CD1c-positive myeloid dendritic cell (primary cell): ENCODE data around the gene GALNT17.

Experiments
- DNase-seq: peaks from one replicate; pipeline ENCODE4 v3.0.0-alpha.2; 2016; ENCODE audit errors: extremely low spot score

GALNT17 gene

GRCh38 chr7:71498381-71498780, 366.4 kb downstream of the GALNT17 start:
- no peak for DNase-seq

GRCh38 chr7:71504697-71505441, 372.9 kb downstream of the GALNT17 start:
- DNase-seq, result no peak

- DNase-seq, result no peak
These were observed 374.9 kb downstream of the GALNT17 start for GRCh38 chr7:71506822-71507221.

GRCh38 chr7:71507680-71508602, 376.0 kb downstream of the GALNT17 start:
- DNase-seq, result no peak

GRCh38 chr7:71509381-71509780, 377.4 kb downstream of the GALNT17 start:
- no peak for DNase-seq

GRCh38 chr7:71511361-71511807, 379.4 kb downstream of the GALNT17 start:
- no peak for DNase-seq

- DNase-seq, result no peak
These were observed 386.2 kb downstream of the GALNT17 start for GRCh38 chr7:71517940-71518699.

GRCh38 chr7:71518880-71519279, 386.9 kb downstream of the GALNT17 start:
- DNase-seq, result no peak

GRCh38 chr7:71521506-71521905, 389.6 kb downstream of the GALNT17 start:
- no peak for DNase-seq

GRCh38 chr7:71526106-71526505, 394.2 kb downstream of the GALNT17 start:
- no peak for DNase-seq

GRCh38 chr7:71527213-71527612, 395.3 kb downstream of the GALNT17 start:
- no peak for DNase-seq

GRCh38 chr7:71535616-71536015, 403.7 kb downstream of the GALNT17 start:
- DNase-seq, result no peak

GRCh38 chr7:71538210-71538609, 406.3 kb downstream of the GALNT17 start:
- no peak for DNase-seq

GRCh38 chr7:71539615-71540014, 407.7 kb downstream of the GALNT17 start:
- DNase-seq, result no peak

- DNase-seq, result no peak
These were observed 409.9 kb downstream of the GALNT17 start for GRCh38 chr7:71541707-71542353.

- DNase-seq, result no peak
These were observed 411.5 kb downstream of the GALNT17 start for GRCh38 chr7:71543396-71543795.

- no peak for DNase-seq
These were observed 412.9 kb downstream of the GALNT17 start for GRCh38 chr7:71544816-71545215.

- no peak for DNase-seq
These were observed 415.5 kb downstream of the GALNT17 start for GRCh38 chr7:71547426-71547825.

- DNase-seq, result no peak
These were observed 416.8 kb downstream of the GALNT17 start for GRCh38 chr7:71548746-71549145.

- DNase-seq, result no peak
These were observed 421.4 kb downstream of the GALNT17 start for GRCh38 chr7:71553306-71553705.

- DNase-seq, result no peak
These were observed 423.8 kb downstream of the GALNT17 start for GRCh38 chr7:71555758-71556157.
